Activated CD4-positive, alpha-beta T cell treated with anti-CD3 and anti-CD28 coated beads, Interleukin-2, amount 10 ng/mL, durations not matched to agents 7 days and 5 days (primary cell): Measurements from ENCODE around the gene GDPGP1. TPM values are rescaled to one million over a fixed set of nuclear protein-coding genes. Genes with fewer than 3 reads are reported as not detected.
"Not testable (repeated sequence)": the region's sequence is repeated elsewhere in the genome, so short reads cannot be mapped to it uniquely, and the experiment has no call there.

Experiments
- CTCF ChIA-PET: fragments of 350-600 bp; sonication (Branson Sonifier 250); formaldehyde crosslinking; loops from one replicate; lab custom pipeline; 2021; ENCODE audit warnings: antibody characterized with exemption; lab: Charles Lee
- POLR2A ChIA-PET: fragments of 350-600 bp; sonication (Branson Sonifier 250); formaldehyde crosslinking; loops from one replicate; lab custom pipeline; 2021; ENCODE audit warnings: antibody characterized with exemption; lab: Charles Lee
- DNase-seq: peaks from one replicate; pipeline ENCODE4 v3.0.0-alpha.2; 2020
- H3K27ac Mint-ChIP-seq: one replicate; pipeline ENCODE4 v1.8.0; 2021; ENCODE audit warnings: mild to moderate bottlenecking, moderate library complexity, mixed read lengths
- H3K27me3 Mint-ChIP-seq: one replicate; pipeline ENCODE4 v1.8.0; 2021; ENCODE audit warnings: mixed read lengths
- H3K36me3 Mint-ChIP-seq: one replicate; pipeline ENCODE4 v1.8.0; 2021; ENCODE audit warnings: low read depth, mixed read lengths
- H3K4me1 Mint-ChIP-seq: one replicate; pipeline ENCODE4 v1.8.0; 2021; ENCODE audit warnings: mixed read lengths
- H3K4me3 Mint-ChIP-seq: one replicate; pipeline ENCODE4 v1.8.0; 2021; ENCODE audit warnings: mild to moderate bottlenecking, moderate library complexity, mixed read lengths
- H3K9me3 Mint-ChIP-seq: one replicate; pipeline ENCODE4 v1.8.0; 2021; ENCODE audit warnings: mixed read lengths
- total RNA-seq, 2 experiments: library from RNA; stranded (reverse); gene quantifications; one replicate each; pipeline ENCODE4 v1.2.3, GENCODE V29; 2021

The GDPGP1 gene
- total RNA-seq, 2 experiments from 2014 or later = 9.8 to 10.0 TPM

DNA sequence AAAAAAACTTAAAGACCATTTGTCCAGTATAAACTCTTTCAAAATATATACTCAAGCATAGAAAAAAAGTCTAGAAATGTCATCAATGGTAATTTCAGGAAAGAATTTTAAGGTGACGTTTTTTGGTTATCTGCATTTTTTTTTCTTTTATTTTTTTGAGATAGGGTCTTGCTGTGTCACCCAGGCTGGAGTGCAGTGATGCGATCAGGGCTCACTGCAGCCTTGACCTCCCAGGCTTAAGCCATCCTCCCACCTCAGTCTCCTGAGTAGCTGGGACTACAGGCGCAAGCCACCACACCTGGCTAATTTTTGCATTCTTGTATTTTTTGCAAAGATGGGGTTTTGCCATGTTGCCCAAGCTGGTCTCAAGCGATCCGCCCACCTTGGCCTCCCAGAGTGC lies 46.7 kb downstream of the GDPGP1 start:
- not testable (repeated sequence) for H3K4me3 Mint-ChIP-seq, H3K36me3 Mint-ChIP-seq, H3K4me1 Mint-ChIP-seq, DNase-seq, H3K27me3 Mint-ChIP-seq, H3K9me3 Mint-ChIP-seq, H3K27ac Mint-ChIP-seq
- CTCF ChIA-PET = interaction anchor here (1.2 to 1.9 kb wide), 2 partner anchors 10 to 13 kb away, joined by 3 to 8 read pairs; no protein-coding TSS in a partner anchor
- POLR2A ChIA-PET = interaction anchor here (0.7 kb wide), 1 partner anchor 20 kb away, joined by 3 read pairs; no protein-coding TSS in a partner anchor

DNA sequence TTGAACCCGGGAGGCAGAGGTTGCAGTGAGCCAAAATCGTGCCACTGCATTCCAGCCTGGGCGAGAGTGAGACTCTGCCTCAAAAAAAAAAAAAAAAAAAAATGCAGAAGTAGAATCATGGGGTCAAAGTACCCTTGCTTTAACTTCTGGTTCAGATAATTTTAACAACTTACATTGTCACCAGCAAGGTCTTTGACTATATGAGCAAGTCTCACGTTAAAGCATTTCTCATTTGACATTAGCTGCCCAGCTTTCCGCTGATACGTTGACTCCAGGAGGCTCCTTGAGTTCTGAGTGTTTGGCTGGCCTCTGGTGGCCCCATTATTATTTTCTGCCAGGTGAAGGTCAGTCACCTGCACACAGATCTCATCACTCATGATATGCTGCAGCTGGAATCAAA lies 47.6 kb downstream of the GDPGP1 start:
- H3K27ac Mint-ChIP-seq, POLR2A ChIA-PET, H3K36me3 Mint-ChIP-seq, H3K9me3 Mint-ChIP-seq, H3K4me1 Mint-ChIP-seq, H3K4me3 Mint-ChIP-seq, DNase-seq, H3K27me3 Mint-ChIP-seq: not testable (repeated sequence)
- CTCF ChIA-PET = interaction anchor here (0.7 to 1.5 kb wide), 3 partner anchors 19 to 1324 kb away, joined by 3 to 4 read pairs (median 3); no protein-coding TSS in a partner anchor

DNA sequence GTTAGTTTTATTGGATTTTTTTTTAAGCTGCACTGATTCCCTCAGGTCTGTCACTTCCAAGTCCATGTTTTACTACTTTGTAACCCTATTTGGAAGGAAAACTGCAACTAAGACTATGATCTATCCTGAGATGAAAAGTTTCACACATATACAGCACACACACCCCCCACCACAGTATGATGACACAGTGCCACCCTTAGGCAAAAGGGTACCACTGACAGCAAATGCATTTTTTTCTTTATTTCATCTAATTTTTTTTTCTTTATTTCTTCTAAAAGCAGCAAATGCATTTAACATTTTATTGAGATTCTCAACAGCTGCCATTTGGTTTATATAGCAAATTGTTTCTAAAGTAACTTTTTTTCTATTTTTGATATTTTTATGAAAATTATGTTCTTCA lies 52.7 kb downstream of the GDPGP1 start:
- Mint-ChIP-seq H3K4me3 (no peak overlapping the region), H3K4me1 (peaks cover 5% of the 10 kb centered on the region), H3K9me3 (no peaks in the 10 kb centered on the region), H3K27me3 (peaks cover 2% of the 10 kb centered on the region), H3K27ac (no peak overlapping the region), H3K36me3 (no peaks in the 10 kb centered on the region)
- DNase-seq = peak; percentile 58
- POLR2A ChIA-PET = no interaction called here
- CTCF ChIA-PET = interaction anchor here (0.6 to 1.3 kb wide), 4 partner anchors 13 to 321 kb away, joined by 3 to 5 read pairs (median 4); no protein-coding TSS in a partner anchor

DNA sequence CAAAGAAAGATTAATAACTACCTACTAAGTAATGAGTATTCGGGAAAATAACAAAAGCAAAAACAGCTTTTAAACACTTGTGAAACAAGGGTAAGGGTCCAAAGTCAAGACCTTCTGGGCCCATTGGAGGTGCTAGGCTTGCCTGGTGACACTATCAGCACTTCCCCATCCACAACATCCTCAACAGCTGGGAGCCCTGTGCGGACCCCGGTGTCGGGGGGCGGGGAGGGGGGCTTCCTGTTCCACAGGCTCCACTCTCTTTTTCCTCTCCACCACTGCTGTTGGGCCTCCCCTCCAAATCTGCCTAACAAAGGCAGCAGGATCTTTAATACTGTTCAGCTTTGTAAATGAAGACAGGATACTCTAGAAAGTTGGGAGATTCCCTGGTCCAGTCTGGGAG lies 53.1 kb downstream of the GDPGP1 start:
- no peak for DNase-seq
- peaks cover 7% of the 10 kb centered on the region for H3K4me1 Mint-ChIP-seq
- POLR2A ChIA-PET = interaction anchor here (0.7 kb wide), 1 partner anchor 19 kb away, joined by 4 read pairs; no protein-coding TSS in a partner anchor
- no peaks in the 10 kb centered on the region for H3K36me3 Mint-ChIP-seq
- no peak overlapping the region for H3K27ac Mint-ChIP-seq
- CTCF ChIA-PET = interaction anchor here (0.8 to 1.3 kb wide), 2 partner anchors 12 to 14 kb away, joined by 3 to 4 read pairs; no protein-coding TSS in a partner anchor
- H3K4me3 Mint-ChIP-seq = no peak overlapping the region
- H3K27me3 Mint-ChIP-seq = peaks cover 2% of the 10 kb centered on the region
- H3K9me3 Mint-ChIP-seq = no peaks in the 10 kb centered on the region

DNA sequence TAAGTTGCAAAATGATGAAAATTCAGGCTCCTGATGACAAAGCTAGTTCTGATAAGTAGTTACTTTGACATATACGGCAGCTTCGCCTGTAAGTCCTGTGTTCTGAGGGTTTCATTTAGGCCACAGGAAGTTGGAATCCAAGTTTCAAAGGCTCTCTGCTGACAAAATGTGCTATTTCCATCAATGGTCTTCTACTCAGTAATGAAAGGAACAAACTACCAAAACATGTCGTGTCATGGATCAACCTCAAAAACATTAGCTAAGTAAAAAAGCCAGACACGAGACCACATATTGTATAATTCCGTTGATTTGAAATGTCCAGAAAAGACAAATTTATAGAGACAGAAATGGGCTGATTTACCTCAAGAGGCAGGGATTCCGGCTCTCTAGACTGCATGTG lies 53.9 kb downstream of the GDPGP1 start:
- POLR2A ChIA-PET = interaction anchor here (0.7 kb wide), 1 partner anchor 18 kb away, joined by 4 read pairs; no protein-coding TSS in a partner anchor
- CTCF ChIA-PET = interaction anchor here (0.6 kb wide), 1 partner anchor 49 kb away, joined by 4 read pairs; no protein-coding TSS in a partner anchor
- no peak overlapping the region for H3K27ac Mint-ChIP-seq
- peaks cover 7% of the 10 kb centered on the region for H3K4me1 Mint-ChIP-seq
- H3K27me3 Mint-ChIP-seq = peaks cover 2% of the 10 kb centered on the region
- H3K9me3 Mint-ChIP-seq = no peaks in the 10 kb centered on the region
- no peak for DNase-seq
- H3K36me3 Mint-ChIP-seq = no peaks in the 10 kb centered on the region
- no peak overlapping the region for H3K4me3 Mint-ChIP-seq

DNA sequence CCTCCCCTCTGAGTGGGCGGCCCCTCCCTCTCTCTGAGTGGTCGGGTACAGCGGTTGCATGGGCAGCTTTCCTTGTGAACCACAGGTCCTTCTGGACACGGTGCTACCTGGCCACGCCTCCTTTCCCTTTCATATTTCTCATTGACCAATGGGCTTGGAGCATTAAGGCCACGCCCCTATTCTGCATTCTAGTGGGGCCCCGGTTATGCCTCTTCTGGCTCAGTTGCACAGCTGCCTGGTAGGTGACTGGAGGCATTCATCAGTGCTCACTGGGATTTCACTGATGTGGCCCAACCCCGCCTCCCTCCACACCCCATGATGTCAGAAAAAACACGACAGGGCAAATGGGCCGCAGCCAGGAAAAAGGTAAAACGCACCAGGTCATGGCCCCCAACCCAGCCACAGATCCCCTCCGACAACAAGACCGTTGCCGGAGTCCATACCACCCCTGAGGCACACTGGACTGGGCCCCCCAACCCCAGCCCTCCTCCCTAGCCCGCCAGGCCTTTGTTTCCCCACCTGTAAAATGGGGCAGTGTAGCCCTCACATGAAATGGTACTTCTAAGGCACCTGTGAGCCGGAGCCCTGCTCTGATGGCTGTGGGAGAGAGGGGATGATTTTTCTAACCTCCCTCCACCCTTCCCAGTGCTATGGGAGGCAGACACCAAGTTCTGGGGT lies 57.8 kb downstream of the GDPGP1 start:
- Mint-ChIP-seq H3K4me3 (no peak overlapping the region), H3K27me3 (peaks cover 12% of the 10 kb centered on the region), H3K27ac (no peak overlapping the region), H3K9me3 (no peaks in the 10 kb centered on the region), H3K4me1 (peaks cover 11% of the 10 kb centered on the region), H3K36me3 (no peaks in the 10 kb centered on the region)
- ChIA-PET POLR2A (no interaction called here), CTCF (interaction anchor here (0.6 to 3.9 kb wide), 6 partner anchors 9 to 280 kb away, joined by 3 to 23 read pairs (median 9); no protein-coding TSS in a partner anchor)
- DNase-seq = peak; percentile 20

DNA sequence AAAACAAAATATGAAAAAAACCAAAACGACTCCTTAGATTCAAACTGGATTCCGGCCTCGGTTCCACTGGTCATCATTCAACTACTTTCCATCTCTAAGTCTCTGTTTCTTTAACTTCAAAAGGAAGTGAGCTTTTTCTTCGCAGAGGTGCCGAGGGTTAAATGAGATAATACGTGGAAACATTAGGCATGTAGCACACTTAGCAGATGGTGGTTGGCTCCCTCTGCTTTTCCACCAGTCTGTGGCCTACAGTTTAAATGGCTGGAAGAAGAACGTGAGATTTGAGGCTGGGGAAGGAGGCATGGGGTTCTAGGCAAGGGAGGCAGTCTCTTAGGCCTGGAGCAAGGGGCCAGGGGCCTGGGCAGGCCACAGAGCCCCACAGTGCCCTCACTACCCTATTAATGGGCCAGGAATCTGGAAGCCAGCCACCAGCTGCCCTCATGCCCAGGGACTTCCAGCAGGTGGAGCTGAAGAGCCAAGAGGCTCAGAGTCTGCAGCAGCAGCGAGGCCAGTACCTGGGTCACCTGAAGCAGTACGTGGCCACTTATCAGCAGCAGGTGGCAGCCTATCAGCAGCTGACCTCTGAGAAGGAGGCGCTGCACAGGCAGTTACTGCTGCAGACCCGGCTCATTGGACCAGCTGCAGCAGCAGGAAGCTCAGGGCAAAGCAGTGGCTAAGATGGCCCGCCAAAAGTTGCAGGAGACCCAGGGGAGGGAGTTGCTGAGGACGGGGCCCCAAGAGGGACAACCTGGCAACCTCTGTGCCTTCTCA lies 59.2 kb downstream of the GDPGP1 start:
- CTCF ChIA-PET = interaction anchor here (0.6 to 3.9 kb wide), 24 partner anchors 8 to 640 kb away, joined by 3 to 23 read pairs (median 4); partner anchors contain the start of genes HDDC3 and NGRN
- peaks cover 13% of the 10 kb centered on the region for H3K4me1 Mint-ChIP-seq
- peak overlapping the region; percentile 4 for H3K27ac Mint-ChIP-seq
- H3K36me3 Mint-ChIP-seq, H3K9me3 Mint-ChIP-seq, H3K4me3 Mint-ChIP-seq, POLR2A ChIA-PET: not testable (repeated sequence)
- H3K27me3 Mint-ChIP-seq = peaks cover 18% of the 10 kb centered on the region
- peak; percentile 78 for DNase-seq

DNA sequence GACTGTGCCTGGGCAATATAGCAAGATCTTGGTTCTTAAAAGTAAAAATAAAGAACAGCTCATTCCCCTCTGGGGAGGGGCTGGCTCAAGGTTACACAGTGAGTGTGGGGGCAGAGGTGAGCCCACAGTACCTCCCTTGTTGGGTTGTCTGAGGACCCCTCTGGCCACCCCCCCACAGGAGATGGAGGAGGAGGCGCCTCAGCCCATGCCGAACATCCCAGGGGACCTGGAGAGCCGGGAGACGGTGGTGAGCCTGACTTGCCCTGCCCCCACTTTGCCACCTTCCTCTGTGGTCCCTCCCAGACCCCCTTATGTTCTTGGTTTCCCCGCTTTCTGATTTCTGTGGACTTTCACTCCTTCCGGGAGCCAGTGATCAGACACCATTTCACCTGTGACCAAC lies 60.1 kb downstream of the GDPGP1 start:
- Mint-ChIP-seq H3K27ac (no peak overlapping the region), H3K4me1 (peaks cover 13% of the 10 kb centered on the region), H3K27me3 (peaks cover 18% of the 10 kb centered on the region), H3K9me3 (no peaks in the 10 kb centered on the region), H3K36me3 (no peaks in the 10 kb centered on the region), H3K4me3 (no peak overlapping the region)
- ChIA-PET CTCF (interaction anchor here (0.7 to 3.9 kb wide), 16 partner anchors 7 to 639 kb away, joined by 3 to 23 read pairs (median 4); partner anchors contain the start of gene HDDC3), POLR2A (no interaction called here)
- DNase-seq = no peak

DNA sequence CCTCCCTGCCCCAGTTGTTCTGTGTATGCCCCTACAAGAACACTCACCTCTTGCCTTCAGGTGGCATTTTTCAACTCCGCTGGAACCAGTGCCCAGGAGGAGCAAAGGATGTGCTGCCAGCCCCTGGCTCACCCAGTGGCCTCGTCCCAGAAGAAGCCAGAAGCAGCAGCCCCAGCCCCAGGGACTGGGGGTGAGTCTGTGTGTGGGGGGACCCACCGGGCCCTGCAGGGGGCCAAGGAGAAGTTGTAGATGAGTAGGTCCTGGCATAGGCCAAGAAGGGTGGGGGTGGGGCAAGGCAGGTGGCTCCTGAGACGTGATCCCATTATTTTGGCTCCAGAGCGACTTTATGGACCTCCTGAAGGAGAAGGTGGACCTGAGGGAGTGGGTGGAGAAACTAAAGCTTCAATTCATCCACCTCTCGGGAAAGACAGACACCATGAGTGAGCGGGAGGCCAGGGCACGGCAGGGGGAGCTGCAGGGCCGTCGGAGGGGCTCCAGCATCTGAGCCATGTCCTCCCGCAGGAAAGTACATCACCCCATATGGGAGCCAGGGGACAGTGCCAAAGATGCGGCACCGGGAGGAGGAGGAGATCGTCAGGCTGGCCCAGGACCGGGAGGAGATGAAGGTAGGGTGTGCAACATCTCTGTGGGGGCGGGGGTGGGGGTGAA lies 60.7 kb downstream of the GDPGP1 start:
- Mint-ChIP-seq H3K27me3 (peaks cover 18% of the 10 kb centered on the region), H3K27ac (no peak overlapping the region)
- POLR2A ChIA-PET = no interaction called here

DNA sequence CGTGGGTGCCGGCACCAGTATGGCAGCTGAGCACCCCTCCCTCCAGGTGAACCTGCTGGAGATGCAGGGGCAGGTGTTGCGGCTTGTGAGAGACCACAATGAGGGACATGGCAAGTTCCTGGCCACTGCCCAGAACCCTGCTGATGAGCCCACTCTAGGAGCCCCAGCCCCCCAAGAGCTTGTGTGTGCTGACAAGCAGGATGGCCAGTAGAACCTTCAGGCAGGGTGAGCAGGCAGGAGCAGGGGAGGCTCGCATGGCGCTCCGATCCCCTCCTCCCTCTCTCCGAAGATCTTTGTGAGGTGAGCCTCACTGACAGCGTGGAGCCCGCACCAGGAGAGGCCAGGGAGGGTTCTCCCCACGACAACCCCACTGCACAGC lies 61.2 kb downstream of the GDPGP1 start:
- ChIA-PET POLR2A (no interaction called here), CTCF (interaction anchor here (0.5 to 2.1 kb wide), 4 partner anchors 9 to 168 kb away, joined by 3 to 6 read pairs (median 4); no protein-coding TSS in a partner anchor)
- Mint-ChIP-seq H3K27me3 (peaks cover 16% of the 10 kb centered on the region), H3K27ac (no peak overlapping the region), H3K4me3 (no peak overlapping the region), H3K36me3 (no peaks in the 10 kb centered on the region), H3K9me3 (no peaks in the 10 kb centered on the region), H3K4me1 (peaks cover 13% of the 10 kb centered on the region)
- DNase-seq = no peak

More for the DNA sequence above, 60.7 kb downstream of the GDPGP1 start:
- CTCF ChIA-PET = interaction anchor here (0.5 to 2.1 kb wide), 4 partner anchors 10 to 637 kb away, joined by 3 to 6 read pairs (median 4); partner anchors contain the start of gene HDDC3
- Mint-ChIP-seq H3K4me1 (peaks cover 13% of the 10 kb centered on the region), H3K9me3 (no peaks in the 10 kb centered on the region), H3K36me3 (no peaks in the 10 kb centered on the region), H3K4me3 (no peak overlapping the region)
- DNase-seq = no peak
